Measurements from ENCODE around the gene PDHX.
"Not testable (repeated sequence)": the region's sequence is repeated elsewhere in the genome, so short reads cannot be mapped to it uniquely, and the experiment has no call there.

Gene PDHX

GRCh38 chr11:34916015-34916842 is at the start of gene PDHX, which contains the start of gene APIP:
PDHX (plus strand) TSS chr11:34916618; CDS start chr11:34916656, 38 bp downstream.
APIP (minus strand) TSS chr11:34916379; CDS start chr11:34916284, 95 bp downstream.
- DNase-seq, result peak; percentile 99
- TF ChIP-seq GATA1 (IDR thresholded peaks at IDR 0.05; ENCODE audit: low read depth, low read length), result no peak
- TF ChIP-seq POLR2A (IDR thresholded peaks at IDR 0.05; ENCODE audit: low read length), result peak; percentile 93

GRCh38 chr11:34869425-34869824 is 47.0 kb upstream of the PDHX start:
- peak in 1 of 2 experiments; percentile 10 for DNase-seq
- no peak for TF ChIP-seq POLR2A (IDR thresholded peaks at IDR 0.05; ENCODE audit: low read length)
- no peak for TF ChIP-seq GATA1 (IDR thresholded peaks at IDR 0.05; ENCODE audit: low read depth, low read length)

- DNase-seq, result no peak
- no peak for TF ChIP-seq POLR2A (IDR thresholded peaks at IDR 0.05; ENCODE audit: low read length)
- TF ChIP-seq GATA1 (IDR thresholded peaks at IDR 0.05; ENCODE audit: low read depth, low read length), result no peak
These were observed 45.7 kb upstream of the PDHX start for GRCh38 chr11:34870548-34871196.

- no peak for TF ChIP-seq POLR2A (IDR thresholded peaks at IDR 0.05; ENCODE audit: low read length)
- no peak for TF ChIP-seq GATA1 (IDR thresholded peaks at IDR 0.05; ENCODE audit: low read depth, low read length)
These were observed 42.2 kb upstream of the PDHX start for GRCh38 chr11:34874202-34874601.

GRCh38 chr11:34877375-34877975 is 38.9 kb upstream of the PDHX start:
- DNase-seq, result no peak
- TF ChIP-seq GATA1 (IDR thresholded peaks at IDR 0.05; ENCODE audit: low read depth, low read length) (no peak), POLR2A (IDR thresholded peaks at IDR 0.05; ENCODE audit: low read length) (no peak)

More at GRCh38 chr11:34874202-34874601, 42.2 kb upstream of the PDHX start:
- DNase-seq, result no peak

GRCh38 chr11:34881900-34882299 is 34.5 kb upstream of the PDHX start:
- TF ChIP-seq GATA1 (IDR thresholded peaks at IDR 0.05; ENCODE audit: low read depth, low read length), result no peak
- no peak for TF ChIP-seq POLR2A (IDR thresholded peaks at IDR 0.05; ENCODE audit: low read length)
- DNase-seq, result no peak

GRCh38 chr11:34886609-34887008 is 29.8 kb upstream of the PDHX start:
- TF ChIP-seq POLR2A (IDR thresholded peaks at IDR 0.05; ENCODE audit: low read length), result no peak
- TF ChIP-seq GATA1 (IDR thresholded peaks at IDR 0.05; ENCODE audit: low read depth, low read length), result no peak
- no peak for DNase-seq

- TF ChIP-seq GATA1 (IDR thresholded peaks at IDR 0.05; ENCODE audit: low read depth, low read length) (no peak), POLR2A (IDR thresholded peaks at IDR 0.05; ENCODE audit: low read length) (no peak)
- no peak for DNase-seq
These were observed 29.2 kb upstream of the PDHX start for GRCh38 chr11:34887260-34887659.

- TF ChIP-seq POLR2A (IDR thresholded peaks at IDR 0.05; ENCODE audit: low read length) (no peak), GATA1 (IDR thresholded peaks at IDR 0.05; ENCODE audit: low read depth, low read length) (no peak)
- no peak for DNase-seq
These were observed 26.3 kb upstream of the PDHX start for GRCh38 chr11:34890089-34890488.

GRCh38 chr11:34890812-34891211 is 25.6 kb upstream of the PDHX start:
- peak; percentile 15 to 36 for DNase-seq
- no peak for TF ChIP-seq POLR2A (IDR thresholded peaks at IDR 0.05; ENCODE audit: low read length)
- no peak for TF ChIP-seq GATA1 (IDR thresholded peaks at IDR 0.05; ENCODE audit: low read depth, low read length)

- TF ChIP-seq GATA1 (IDR thresholded peaks at IDR 0.05; ENCODE audit: low read depth, low read length) (no peak), POLR2A (IDR thresholded peaks at IDR 0.05; ENCODE audit: low read length) (no peak)
- no peak for DNase-seq
These were observed 24.8 kb upstream of the PDHX start for GRCh38 chr11:34891611-34892010.

- TF ChIP-seq POLR2A (IDR thresholded peaks at IDR 0.05; ENCODE audit: low read length), result no peak
- no peak for TF ChIP-seq GATA1 (IDR thresholded peaks at IDR 0.05; ENCODE audit: low read depth, low read length)
- no peak for DNase-seq
These were observed 23.0 kb upstream of the PDHX start for GRCh38 chr11:34893416-34893815.

- not testable (repeated sequence) for DNase-seq
These were observed 20.2 kb upstream of the PDHX start for GRCh38 chr11:34896191-34896590.

- DNase-seq, result no peak
- TF ChIP-seq POLR2A (IDR thresholded peaks at IDR 0.05; ENCODE audit: low read length), result no peak
- no peak for TF ChIP-seq GATA1 (IDR thresholded peaks at IDR 0.05; ENCODE audit: low read depth, low read length)
These were observed 19.1 kb upstream of the PDHX start for GRCh38 chr11:34897171-34897870.
